ENCODE measurements around the gene C19orf67. TPM values are rescaled to one million over a fixed set of nuclear protein-coding genes. Genes with fewer than 3 reads are reported as not detected.

The C19orf67 gene
- total RNA-seq, 2 donors from 2014 or later, result 0.97 TPM; not detected in 1

DNA sequence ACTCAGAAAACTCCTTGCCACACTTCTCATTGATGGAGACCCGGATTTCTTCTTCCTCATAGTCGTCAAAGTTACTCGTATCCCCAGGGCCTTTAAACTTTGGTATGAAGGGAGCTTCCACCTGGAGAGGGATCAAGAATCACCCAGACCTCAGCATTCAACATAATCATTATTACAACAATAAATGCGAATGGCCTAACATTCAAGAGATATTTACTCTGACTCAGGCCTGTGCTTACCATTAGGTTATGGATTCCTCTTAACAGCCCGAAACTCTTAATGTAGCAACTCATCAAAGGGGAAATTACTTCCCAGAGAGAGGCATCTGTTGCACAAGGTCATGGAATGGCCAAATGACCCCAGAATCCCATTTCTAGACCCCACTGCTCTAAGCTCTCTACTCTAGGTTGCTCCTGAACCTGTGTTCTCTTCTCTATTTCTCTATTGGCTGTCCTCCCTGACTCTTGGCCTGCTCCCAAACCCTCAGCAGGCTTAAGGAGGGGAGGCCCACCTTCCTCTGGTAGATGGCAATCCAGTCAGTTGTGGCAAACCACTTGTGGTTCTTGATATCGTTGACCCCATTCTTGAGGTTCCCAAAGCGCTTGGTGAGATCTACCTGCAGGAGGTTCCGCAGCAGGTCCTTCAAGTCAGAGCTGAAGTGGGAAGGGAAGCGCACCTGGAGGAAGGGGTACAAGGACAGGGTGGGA, 7.7 kb upstream of the C19orf67 start:
- Histone ChIP-seq H3K4me3 (no peak overlapping the region), H3K36me3 (peaks cover 0 to 10% of the 10 kb centered on the region in 2 donors), H3K9me3 (no peaks in the 10 kb centered on the region), H3K4me1 (replicated peaks) (no peaks in the 10 kb centered on the region), H3K27me3 (replicated peaks; ENCODE audit: insufficient read depth) (no peaks in the 10 kb centered on the region), H3K27ac (no peak overlapping the region)
- DNase-seq (ENCODE audit: low spot score), result no peak
- TF ChIP-seq POLR2AphosphoS5 (IDR thresholded peaks at IDR 0.05) (no peak), POLR2A (IDR thresholded peaks at IDR 0.05) (no peak)
- TF ChIP-seq, protein P1, sequence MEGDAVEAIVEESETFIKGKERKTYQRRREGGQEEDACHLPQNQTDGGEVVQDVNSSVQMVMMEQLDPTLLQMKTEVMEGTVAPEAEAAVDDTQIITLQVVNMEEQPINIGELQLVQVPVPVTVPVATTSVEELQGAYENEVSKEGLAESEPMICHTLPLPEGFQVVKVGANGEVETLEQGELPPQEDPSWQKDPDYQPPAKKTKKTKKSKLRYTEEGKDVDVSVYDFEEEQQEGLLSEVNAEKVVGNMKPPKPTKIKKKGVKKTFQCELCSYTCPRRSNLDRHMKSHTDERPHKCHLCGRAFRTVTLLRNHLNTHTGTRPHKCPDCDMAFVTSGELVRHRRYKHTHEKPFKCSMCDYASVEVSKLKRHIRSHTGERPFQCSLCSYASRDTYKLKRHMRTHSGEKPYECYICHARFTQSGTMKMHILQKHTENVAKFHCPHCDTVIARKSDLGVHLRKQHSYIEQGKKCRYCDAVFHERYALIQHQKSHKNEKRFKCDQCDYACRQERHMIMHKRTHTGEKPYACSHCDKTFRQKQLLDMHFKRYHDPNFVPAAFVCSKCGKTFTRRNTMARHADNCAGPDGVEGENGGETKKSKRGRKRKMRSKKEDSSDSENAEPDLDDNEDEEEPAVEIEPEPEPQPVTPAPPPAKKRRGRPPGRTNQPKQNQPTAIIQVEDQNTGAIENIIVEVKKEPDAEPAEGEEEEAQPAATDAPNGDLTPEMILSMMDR (IDR thresholded peaks at IDR 0.05), result no peak
- intact Hi-C loops (cut with DNase I), result no loop called here
- 99% methylated on average over 9 of the region's 9 CpGs for WGBS

DNA sequence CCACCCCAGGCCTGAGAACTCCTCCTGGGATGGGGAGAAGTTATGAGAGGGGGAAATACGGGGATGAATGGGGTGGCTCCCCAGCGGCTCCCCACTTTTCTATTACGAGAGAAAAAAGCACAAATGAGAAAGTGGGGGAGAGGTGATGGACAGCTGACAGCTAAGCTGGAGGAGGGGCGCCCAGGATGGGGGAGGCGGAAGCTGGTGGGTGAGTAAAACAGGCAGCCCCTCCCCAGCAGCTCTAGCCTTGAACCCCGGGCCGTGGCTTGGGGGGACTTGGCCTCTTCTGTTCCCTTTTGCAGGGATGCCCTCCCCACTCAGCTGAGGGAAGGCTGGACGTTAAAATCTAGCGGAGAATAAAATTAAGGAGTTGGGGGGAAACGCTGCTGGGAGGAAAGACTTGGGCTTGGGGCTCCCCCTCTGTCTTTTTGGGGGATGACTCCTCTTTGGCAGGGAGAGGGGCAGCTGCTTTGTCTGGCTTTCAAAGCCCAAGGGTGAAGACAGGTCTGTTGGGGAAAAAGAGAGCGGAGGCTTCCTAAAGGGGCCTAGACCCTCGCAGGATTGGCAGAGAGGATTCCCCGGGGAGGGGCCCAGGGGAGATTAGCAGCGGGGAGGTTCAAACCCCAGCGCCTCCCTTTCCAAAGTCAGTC, 6.4 kb upstream of the C19orf67 start:
- no peak for DNase-seq (ENCODE audit: low spot score)
- Histone ChIP-seq H3K36me3 (peaks cover 0 to 4% of the 10 kb centered on the region in 2 donors), H3K4me1 (replicated peaks) (no peaks in the 10 kb centered on the region), H3K27me3 (replicated peaks; ENCODE audit: insufficient read depth) (no peaks in the 10 kb centered on the region), H3K4me3 (peak overlapping the region; percentile 82 to 89), H3K9me3 (no peaks in the 10 kb centered on the region), H3K27ac (peak overlapping the region; percentile 84 to 92)
- WGBS, result 20% methylated on average over 15 of the region's 15 CpGs
- intact Hi-C loops (cut with DNase I), result loop anchor here (2.0 kb wide), 1 partner anchor 25 kb away; the partner anchor contains the start of gene PRKACA
- TF ChIP-seq POLR2AphosphoS5 (IDR thresholded peaks at IDR 0.05) (no peak), POLR2A (IDR thresholded peaks at IDR 0.05) (no peak)
- TF ChIP-seq, protein P1 (IDR thresholded peaks at IDR 0.05), result no peak

DNA sequence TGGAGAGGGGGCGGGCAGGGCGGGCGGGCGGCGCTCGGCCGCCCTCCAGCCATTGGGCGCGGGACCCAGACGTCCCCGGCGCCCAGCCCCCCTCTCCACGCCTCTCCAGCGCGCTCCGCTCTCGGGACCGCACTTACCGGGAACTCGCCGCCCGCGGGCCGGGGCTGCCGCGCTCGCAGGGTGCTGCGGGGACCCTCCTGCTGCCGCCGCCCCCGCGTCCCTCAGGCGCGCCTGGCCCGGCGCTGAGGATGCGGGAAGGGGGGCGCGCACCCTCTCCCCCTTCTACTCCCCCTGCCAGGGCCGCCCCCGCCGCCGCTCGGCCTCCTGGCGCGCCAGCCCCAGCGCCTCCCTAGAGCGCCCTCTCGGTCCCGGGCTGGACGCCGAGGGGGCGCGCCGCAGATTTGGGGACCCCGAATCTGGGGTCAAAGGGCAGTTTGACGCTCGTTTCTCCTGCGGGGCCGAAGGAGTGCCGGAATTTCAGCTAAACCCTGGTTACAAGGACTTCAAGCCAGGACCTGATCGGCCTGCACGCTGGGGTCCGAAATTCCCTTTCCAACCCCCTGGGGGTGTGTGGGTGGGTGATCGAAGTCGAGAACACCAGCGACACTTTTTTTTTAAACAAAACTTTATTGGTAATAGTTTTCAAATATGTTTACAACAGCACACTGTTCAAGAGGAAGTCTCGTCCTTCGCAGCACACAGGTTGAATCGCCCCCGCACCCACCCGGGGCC, 5.7 kb upstream of the C19orf67 start:
- 1% methylated on average over 38 of the region's 72 CpGs for WGBS

DNA sequence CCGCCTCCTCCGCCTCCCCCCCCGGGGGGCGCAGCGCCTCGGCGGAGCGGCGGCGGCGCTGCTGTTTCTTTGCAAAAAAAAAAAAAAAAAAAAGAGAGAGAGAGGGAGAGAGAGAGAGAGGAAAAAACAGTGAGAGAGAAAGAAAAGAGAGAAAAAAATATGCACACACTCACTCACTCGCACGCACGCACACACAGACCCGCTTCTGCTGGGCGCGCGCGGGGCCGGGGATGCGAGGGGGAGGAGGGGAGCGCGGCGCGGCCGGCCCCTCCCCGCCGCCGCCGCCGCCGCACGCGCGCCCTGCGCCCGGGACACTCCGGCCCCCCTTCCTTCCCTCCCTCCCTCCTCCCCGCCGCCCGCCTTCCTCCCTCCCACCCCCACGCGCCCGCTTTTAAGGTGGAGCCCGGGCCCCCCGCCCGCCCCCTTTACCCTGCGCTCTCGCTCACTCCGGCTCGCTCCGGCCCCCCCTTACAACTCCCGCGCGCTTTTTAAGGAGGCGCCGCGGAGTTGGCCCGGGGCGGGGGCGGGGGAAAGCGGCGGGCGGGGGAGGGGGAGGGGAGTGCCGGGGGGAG, 5.0 kb upstream of the C19orf67 start, which contains the start of gene SAMD1:
SAMD1 (minus strand) TSS at position 243 of the 572 bp plus-strand sequence.
- H3K9me3 ChIP-seq, result no peaks in the 10 kb centered on the region
- intact Hi-C loops (cut with DNase I), result loop anchor here (2.0 kb wide), 1 partner anchor 26 kb away; the partner anchor contains the start of gene PRKACA
- H3K4me3 ChIP-seq, result peak within 1 kb of the TSS; percentile 82 to 89
- H3K36me3 ChIP-seq, result no peaks in the 10 kb centered on the region
- TF ChIP-seq POLR2A (IDR thresholded peaks at IDR 0.05) (no peak), POLR2AphosphoS5 (IDR thresholded peaks at IDR 0.05) (no peak)
- TF ChIP-seq, protein P1 (IDR thresholded peaks at IDR 0.05), result no peak
- DNase-seq (ENCODE audit: low spot score), result peak; percentile 90
- H3K27me3 ChIP-seq (replicated peaks; ENCODE audit: insufficient read depth), result no peaks in the 10 kb centered on the region
- under 1% methylated on average over 34 of the region's 65 CpGs for WGBS
- peak within 1 kb of the TSS; percentile 84 to 92 for H3K27ac ChIP-seq
- no peaks in the 10 kb centered on the region for H3K4me1 ChIP-seq (replicated peaks)

More for the DNA sequence above, 5.7 kb upstream of the C19orf67 start:
- H3K27ac ChIP-seq, result peak overlapping the region; percentile 84 to 92
- intact Hi-C loops (cut with DNase I), result loop anchor here (2.0 kb wide), 1 partner anchor 26 kb away; the partner anchor contains the start of gene PRKACA
- DNase-seq (ENCODE audit: low spot score), result no peak
- no peaks in the 10 kb centered on the region for H3K9me3 ChIP-seq
- TF ChIP-seq POLR2A (IDR thresholded peaks at IDR 0.05) (peak; percentile 87), POLR2AphosphoS5 (IDR thresholded peaks at IDR 0.05) (no peak)
- TF ChIP-seq, protein P1 (IDR thresholded peaks at IDR 0.05), result peak in 1 of 4 experiments; percentile 24
- no peaks in the 10 kb centered on the region for H3K4me1 ChIP-seq (replicated peaks)
- no peaks in the 10 kb centered on the region for H3K36me3 ChIP-seq
- H3K27me3 ChIP-seq (replicated peaks; ENCODE audit: insufficient read depth), result no peaks in the 10 kb centered on the region
- H3K4me3 ChIP-seq, result peak overlapping the region; percentile 82 to 89
